Measurements from ENCODE around the gene NAV2. TPM values are rescaled to one million over a fixed set of nuclear protein-coding genes. Genes with fewer than 3 reads are reported as not detected.

NAV2 gene
- total RNA-seq, 1 experiment from 2014 or later, result 1.8 TPM

GRCh38 chr11:19862091-19862490 lies 149.5 kb downstream of the NAV2 start:
- DNase-seq (ENCODE audit: low spot score), result no peak

DNA sequence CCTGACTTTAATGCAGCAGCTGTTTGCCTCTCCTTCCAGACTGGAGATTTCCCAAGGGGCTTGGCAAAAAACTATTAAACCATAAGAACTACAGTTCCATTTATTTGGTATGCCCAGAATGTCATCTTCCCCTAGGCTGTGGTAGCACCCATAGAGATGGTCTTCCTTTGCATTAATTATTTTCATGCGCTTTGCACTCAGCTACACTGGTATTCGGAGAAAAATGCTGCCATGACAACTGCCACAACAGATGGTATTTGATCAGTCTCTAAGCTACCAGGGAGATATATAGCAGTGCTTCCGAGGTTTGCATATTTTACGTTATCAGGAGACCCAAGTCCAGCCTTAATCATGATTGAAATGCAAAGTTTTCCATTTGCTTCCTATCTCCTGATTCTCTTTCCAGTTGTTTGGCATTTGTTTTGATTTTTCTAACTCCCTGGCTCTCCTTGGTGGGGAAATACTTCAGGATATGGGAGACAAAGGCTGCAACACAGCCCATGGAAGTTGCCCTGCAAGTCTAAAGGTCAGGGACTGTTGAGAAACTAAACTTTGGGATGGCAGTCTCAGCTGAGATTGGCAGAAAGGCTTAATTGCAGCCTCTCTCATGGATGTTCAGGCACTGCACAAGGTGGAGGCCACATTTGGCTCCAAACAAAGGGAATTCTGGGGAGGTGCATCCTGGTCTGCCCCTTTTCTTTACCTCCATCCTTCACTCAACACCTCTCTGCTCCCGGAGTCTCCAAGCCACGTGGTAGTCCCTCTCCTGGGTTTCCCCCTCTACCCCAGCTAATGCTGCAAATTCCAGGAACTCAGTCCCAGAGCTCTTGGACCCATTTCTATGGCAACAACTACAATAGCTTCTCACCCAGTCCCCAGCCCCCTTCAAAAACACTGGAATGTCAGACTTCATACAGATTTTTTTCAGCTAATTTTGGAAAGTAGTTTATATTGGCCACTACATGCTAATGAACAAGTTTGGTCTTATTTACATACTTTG lies 151.8 kb downstream of the NAV2 start:
- no peak for DNase-seq (ENCODE audit: low spot score)

DNA sequence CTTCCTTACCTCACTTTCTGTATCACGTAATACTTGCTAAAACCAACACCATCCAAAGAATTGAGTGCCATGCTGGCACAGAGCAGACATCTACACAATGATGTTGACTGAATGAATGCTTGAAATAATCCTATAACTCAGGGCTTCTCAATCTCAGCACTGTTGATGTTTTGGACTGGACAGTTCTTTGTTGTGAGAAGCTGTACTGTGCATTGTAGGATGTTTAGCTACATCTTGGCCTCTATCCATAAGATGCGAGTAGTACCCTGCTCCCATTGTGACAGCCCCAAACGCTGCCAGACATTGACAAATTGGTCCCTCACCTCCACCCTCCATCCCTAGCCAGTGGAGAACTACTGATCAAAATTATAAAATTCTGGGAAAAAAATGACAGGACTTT lies 153.4 kb downstream of the NAV2 start:
- no peak for DNase-seq (ENCODE audit: low spot score)

DNA sequence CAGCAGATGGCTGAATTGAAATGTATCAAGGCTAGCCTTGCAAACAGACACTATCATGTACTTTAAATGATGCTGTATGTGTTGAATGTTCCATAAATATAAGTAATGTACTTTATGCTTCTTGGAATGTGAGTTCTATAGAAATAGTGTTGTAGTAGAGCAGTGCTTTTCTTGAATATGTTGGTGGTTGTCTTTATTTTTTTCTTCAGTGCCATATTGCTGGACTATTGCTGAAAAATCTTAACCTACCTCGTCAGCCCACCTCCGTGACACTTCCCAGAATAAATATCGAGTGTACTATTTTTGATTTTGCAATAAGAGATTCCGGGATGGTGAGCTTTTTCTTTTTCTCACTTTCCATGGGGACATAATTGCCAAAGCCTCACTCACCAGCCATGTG lies 153.9 kb downstream of the NAV2 start:
- DNase-seq (ENCODE audit: low spot score), result no peak

DNA sequence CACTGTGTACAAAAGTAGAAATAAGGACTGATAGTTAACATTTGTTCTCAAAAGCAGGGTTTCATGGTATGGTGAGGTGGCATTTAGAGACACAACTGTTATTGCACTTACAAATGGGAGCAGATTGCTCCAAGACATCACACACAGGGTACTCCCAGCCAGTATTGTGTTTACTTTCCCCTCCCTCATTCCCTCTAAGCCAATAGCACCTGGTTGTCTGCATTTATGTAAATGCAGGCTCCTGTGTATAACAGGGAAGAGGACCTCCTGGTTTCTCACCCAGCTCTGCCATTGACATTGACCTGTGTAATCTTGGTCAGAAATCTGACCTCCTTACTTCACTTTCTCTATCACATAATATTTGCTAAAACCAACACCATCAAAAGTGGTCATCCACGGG lies 154.4 kb downstream of the NAV2 start:
- no peak for DNase-seq (ENCODE audit: low spot score)

GRCh38 chr11:19868281-19868821 lies 155.7 kb downstream of the NAV2 start:
- no peak for DNase-seq (ENCODE audit: low spot score)

GRCh38 chr11:19868871-19869270 lies 156.2 kb downstream of the NAV2 start:
- DNase-seq (ENCODE audit: low spot score), result no peak

DNA sequence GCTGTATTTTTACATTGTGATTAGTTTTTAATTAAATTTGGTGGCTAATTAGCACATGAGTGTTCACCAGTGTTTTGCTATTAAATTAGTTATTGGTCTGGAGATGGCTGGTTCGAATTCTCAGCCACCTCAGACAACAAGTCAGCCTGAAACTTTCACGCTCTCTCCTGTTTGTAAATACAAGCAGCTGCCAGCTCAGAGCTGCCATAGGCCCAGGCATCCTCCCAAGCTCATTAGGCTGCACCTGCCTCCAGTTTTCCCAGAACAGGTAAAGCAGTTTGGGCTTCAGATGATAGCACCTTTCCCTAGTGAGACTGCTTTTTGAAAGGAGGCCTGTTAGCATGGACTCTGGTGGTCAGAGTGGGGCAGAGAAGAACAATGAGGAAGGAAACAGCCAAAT lies 156.8 kb downstream of the NAV2 start:
- no peak for DNase-seq (ENCODE audit: low spot score)

- no peak for DNase-seq (ENCODE audit: low spot score)
Measured at GRCh38 chr11:19869946-19870589, 157.4 kb downstream of the NAV2 start.

GRCh38 chr11:19871531-19871930 lies 158.9 kb downstream of the NAV2 start:
- no peak for DNase-seq (ENCODE audit: low spot score)

DNA sequence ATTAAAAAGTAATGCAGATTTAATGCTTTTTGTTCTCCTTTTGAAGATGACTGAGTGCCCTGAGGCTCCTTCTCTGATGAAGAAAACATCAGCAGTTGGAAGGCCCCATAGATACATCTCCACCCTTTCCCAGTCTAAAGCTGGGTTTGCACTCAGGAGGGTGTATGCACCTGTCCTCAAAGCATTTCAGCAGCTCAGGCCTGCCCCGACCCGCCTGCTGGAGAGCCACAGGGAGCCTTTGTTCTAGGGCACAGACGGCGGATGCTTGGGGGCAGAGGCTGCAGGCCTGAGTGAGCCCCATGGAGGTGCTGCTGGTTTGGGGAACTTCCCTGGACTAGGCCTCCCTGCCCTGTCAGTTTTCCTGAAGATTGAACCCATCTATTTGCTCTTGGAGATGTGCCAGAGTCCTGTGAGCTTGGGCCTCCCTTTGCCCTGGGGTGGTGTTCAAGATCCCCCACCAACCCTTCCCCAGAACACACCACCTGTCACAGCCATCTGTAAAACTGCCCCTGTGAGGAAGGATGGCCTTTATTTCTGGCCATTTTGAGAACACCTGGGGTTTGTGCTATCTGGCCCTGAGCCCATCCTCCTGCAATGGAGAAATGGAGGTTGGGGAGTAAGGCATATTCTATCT lies 160.0 kb downstream of the NAV2 start:
- DNase-seq (ENCODE audit: low spot score), result no peak

GRCh38 chr11:19873730-19874129 lies 161.1 kb downstream of the NAV2 start:
- DNase-seq (ENCODE audit: low spot score), result no peak

- DNase-seq (ENCODE audit: low spot score), result no peak
Measured at GRCh38 chr11:19874266-19874665, 161.6 kb downstream of the NAV2 start.

GRCh38 chr11:19876750-19877149 lies 164.1 kb downstream of the NAV2 start:
- DNase-seq (ENCODE audit: low spot score), result no peak

DNA sequence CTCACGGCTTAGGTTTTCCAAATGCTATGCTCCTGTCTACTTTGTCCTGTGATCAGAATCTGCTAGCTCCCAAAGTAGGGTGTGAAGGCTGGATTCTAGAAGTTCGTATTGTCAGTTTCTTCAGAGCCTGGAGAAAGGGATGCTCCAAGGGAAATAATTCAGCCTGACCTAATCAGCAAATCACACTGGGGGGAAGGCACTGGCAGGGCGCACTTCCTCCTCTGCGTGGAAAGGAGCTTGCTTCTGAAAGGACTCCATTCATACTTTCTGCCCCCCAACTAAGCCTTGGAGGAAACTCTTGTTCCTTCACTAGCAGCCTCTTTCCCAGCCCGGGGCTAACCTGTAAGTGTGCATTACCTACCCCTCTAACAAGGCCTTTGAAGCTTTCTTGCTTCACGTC lies 165.9 kb downstream of the NAV2 start:
- no peak for DNase-seq (ENCODE audit: low spot score)

DNA sequence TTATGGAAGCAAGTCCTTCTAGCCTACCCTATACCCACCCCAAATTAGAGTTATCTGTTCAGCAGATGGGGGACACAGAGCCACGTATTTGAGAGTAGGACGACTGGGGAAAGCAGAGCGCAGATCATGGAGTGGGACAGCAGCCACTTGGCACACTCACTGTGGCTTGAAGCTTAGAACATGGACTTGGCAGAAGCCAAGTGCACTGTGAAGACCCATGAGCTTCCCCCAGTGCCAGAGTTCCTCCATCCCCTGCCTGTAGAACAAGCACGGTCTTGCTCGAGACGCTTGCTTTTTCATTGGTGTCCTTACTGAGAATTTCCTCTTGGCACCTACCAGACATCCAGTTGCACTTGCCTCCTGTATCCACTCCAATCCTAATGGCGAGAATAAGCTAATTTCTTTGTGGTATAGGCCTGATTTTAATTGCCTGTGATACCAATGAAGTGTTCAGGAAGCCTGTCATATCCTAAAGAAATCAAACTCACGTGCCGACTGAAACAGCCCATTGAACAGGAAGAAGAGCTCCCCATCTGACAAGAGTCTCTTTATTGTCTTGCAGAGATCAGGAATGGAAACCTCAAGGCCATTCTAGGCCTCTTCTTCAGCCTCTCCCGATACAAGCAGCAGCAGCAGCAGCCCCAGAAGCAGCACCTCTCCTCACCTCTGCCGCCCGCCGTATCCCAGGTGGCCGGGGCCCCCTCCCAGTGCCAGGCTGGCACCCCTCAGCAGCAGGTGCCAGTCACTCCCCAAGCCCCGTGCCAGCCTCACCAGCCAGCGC lies 166.9 kb downstream of the NAV2 start:
- no peak for DNase-seq (ENCODE audit: low spot score)

- DNase-seq (ENCODE audit: low spot score), result no peak
Measured at GRCh38 chr11:19880088-19880345, 167.4 kb downstream of the NAV2 start.

GRCh38 chr11:19881177-19881576 lies 168.5 kb downstream of the NAV2 start:
- DNase-seq (ENCODE audit: low spot score), result no peak

DNA sequence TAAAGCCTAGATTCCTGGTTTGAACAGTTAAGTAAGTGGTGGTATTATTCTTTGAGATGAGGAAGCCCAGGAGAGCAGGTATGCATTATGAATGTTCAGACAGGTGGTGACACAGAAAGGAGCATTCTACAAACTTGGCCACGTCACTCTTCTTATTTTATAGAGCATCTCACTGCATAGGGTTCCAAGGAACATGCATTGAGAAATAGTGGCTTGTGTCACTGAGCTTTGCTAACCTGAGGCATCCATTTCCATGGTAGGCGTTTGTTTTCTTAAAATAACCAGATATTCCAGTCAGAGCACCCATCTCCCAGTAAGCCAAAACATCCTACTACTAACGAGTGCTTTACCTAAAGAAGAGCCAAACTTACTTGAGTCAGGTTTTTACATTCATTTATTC lies 169.7 kb downstream of the NAV2 start:
- no peak for DNase-seq (ENCODE audit: low spot score)

DNA sequence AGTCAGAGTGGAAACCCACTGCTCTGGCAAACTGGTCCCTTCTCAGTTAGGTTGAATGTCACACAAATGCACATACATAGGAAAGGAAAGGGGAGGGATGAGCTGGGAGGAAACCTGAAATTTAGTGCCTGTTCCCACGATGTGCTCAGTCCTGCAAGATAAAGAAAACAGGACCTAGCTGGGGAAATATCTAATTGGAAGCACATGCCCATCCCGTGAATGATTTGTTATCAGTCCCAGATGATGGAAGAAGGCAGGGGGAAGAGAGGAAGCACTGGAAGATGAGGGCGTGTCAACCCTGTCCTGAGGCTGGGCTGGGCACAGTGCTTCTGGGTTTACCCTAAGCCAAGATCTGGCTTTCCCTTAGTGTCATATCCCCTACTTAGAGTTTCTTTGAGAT lies 173.9 kb downstream of the NAV2 start:
- no peak for DNase-seq (ENCODE audit: low spot score)

GRCh38 chr11:19887842-19888241 lies 175.2 kb downstream of the NAV2 start:
- DNase-seq (ENCODE audit: low spot score), result no peak

GRCh38 chr11:19889531-19889930 lies 176.9 kb downstream of the NAV2 start:
- DNase-seq (ENCODE audit: low spot score), result no peak

Measured in H4 (cell line).